ENCODE results near the gene MIDN.

- TF ChIP-seq CTCF (IDR thresholded peaks at IDR 0.05) (peak in 5 of 6 experiments; percentile 14 to 48 (median 24)), POLR2A (IDR thresholded peaks at IDR 0.05) (no peak)
These were observed 13.1 kb downstream of the MIDN start for GRCh38 chr19:1261538-1261797.

Data from adrenal gland (tissue), 5 donors.